Fibroblast of lung (primary cell): ENCODE results near the gene NACA2. TPM values are rescaled to one million over a fixed set of nuclear protein-coding genes. Genes with fewer than 3 reads are reported as not detected.

Experiments
- DNase-seq, 2 donors: peaks; one replicate each; pipeline versions ENCODE4 v3.0.0 to v3.0.0-alpha.2; 2010; ENCODE audit warnings: low read depth in 2 of 2
- H2AFZ ChIP-seq: 2 replicates; pipeline ENCODE4 v1.5.1; 2012; ENCODE audit warnings: low read length, control low read depth, inconsistent platforms
- H3K27ac ChIP-seq: 2 replicates; pipeline ENCODE4 v1.5.1; 2011; ENCODE audit warnings: low read length, control low read depth; ENCODE audit not compliant: insufficient read depth
- H3K27me3 ChIP-seq: 2 replicates; pipeline ENCODE4 v1.5.1; 2011; ENCODE audit warnings: mild to moderate bottlenecking, low read length; ENCODE audit not compliant: control insufficient read depth, insufficient read depth
- H3K36me3 ChIP-seq: 2 replicates; pipeline ENCODE4 v1.5.1; 2011; ENCODE audit warnings: low read length; ENCODE audit not compliant: control insufficient read depth, insufficient read depth
- H3K4me1 ChIP-seq: 2 replicates; pipeline ENCODE4 v1.5.1; 2011; ENCODE audit warnings: low read length; ENCODE audit not compliant: control insufficient read depth, insufficient read depth; ENCODE audit errors: extremely low read depth
- H3K4me2 ChIP-seq: 2 replicates; pipeline ENCODE4 v1.5.1; 2011; ENCODE audit warnings: low read length, control low read depth; ENCODE audit not compliant: insufficient read depth; ENCODE audit errors: extremely low read depth
- H3K4me3 ChIP-seq, 4 experiments: fragments of 200-600 bp in 1 of 4; sonication (generic) in 1 of 4; replicated peaks in 1 of 4; 2 replicates each; pipeline ENCODE4 v1.5.1; 2011 to 2016; ENCODE audit warnings: low read length in 4 of 4, low read depth in 3 of 4, mild to moderate bottlenecking in 3 of 4, control low read depth in 2 of 4, inconsistent platforms in 1 of 4, mixed read lengths in 1 of 4; ENCODE audit not compliant: insufficient read depth in 1 of 4; ENCODE audit errors: control extremely low read depth in 1 of 4
- H3K79me2 ChIP-seq: 2 replicates; pipeline ENCODE4 v1.5.1; 2012; ENCODE audit warnings: mild to moderate bottlenecking, low read length, inconsistent platforms; ENCODE audit not compliant: control insufficient read depth, insufficient read depth
- H3K9ac ChIP-seq: 2 replicates; pipeline ENCODE4 v1.5.1; 2011; ENCODE audit warnings: mild to moderate bottlenecking, low read length, control low read depth; ENCODE audit not compliant: insufficient read depth
- H3K9me3 ChIP-seq: 2 replicates; pipeline ENCODE4 v1.5.1; 2012; ENCODE audit warnings: low read depth, low read length; ENCODE audit not compliant: control insufficient read depth, insufficient read depth
- H4K20me1 ChIP-seq: 2 replicates; pipeline ENCODE4 v1.5.1; 2011; ENCODE audit warnings: low read length; ENCODE audit not compliant: control insufficient read depth, insufficient read depth; ENCODE audit errors: extremely low read depth
- CTCF ChIP-seq, 2 donors: IDR thresholded peaks in 1 of 2; conservative IDR thresholded peaks in 1 of 2; 1 replicate in 1 of 2; 2 replicates in 1 of 2; pipeline ENCODE4 v1.5.1; 2011 to 2012; ENCODE audit warnings: low read length in 2 of 2, control low read depth in 1 of 2, inconsistent platforms in 1 of 2, low read depth in 1 of 2, mild to moderate bottlenecking in 1 of 2
- EZH2 ChIP-seq: IDR thresholded peaks from 2 replicates; pipeline ENCODE4 v1.5.1; 2012; ENCODE audit warnings: low read length, control low read depth, mild to moderate bottlenecking; ENCODE audit errors: missing control alignments
- polyA plus RNA-seq, 2 donors: library from polyadenylated mRNA; depleted of rRNA in 1 of 2; stranded (reverse) in 1 of 2; unstranded in 1 of 2; fragments of >200 nt; gene quantifications; 2 replicates each; pipeline ENCODE4 v1.2.1, GENCODE V29; 2011 to 2012; ENCODE audit warnings: missing spikeins in 1 of 2
- total RNA-seq: library from RNA; depleted of rRNA; stranded (reverse); fragments of >200 nt; gene quantifications from 2 replicates; pipeline ENCODE4 v1.2.1, GENCODE V29; 2014

NACA2 gene
- total and polyA plus RNA-seq, 2 donors (not counting 1 experiment from before 2014, with no cell fraction given), result not detected

GRCh38 chr17:61616783-61617182, 25.8 kb upstream of the NACA2 start:
- Histone ChIP-seq H3K9ac (no peak overlapping the region), H4K20me1 (no peaks in the 10 kb centered on the region), H3K9me3 (no peaks in the 10 kb centered on the region), H3K4me1 (no peaks in the 10 kb centered on the region), H2AFZ (no peak overlapping the region), H3K4me3 (peak overlapping the region in 1 of 4 experiments; percentile 23), H3K27ac (no peak overlapping the region), H3K4me2 (peak overlapping the region; percentile 3), H3K79me2 (no peaks in the 10 kb centered on the region), H3K36me3 (no peaks in the 10 kb centered on the region), H3K27me3 (no peaks in the 10 kb centered on the region)
- TF ChIP-seq CTCF (conservative IDR thresholded peaks at IDR 0.05 in 1 of 2, IDR thresholded peaks at IDR 0.05 in 1 of 2; ENCODE audit: low read depth in 1 of 2, low read length in 2 of 2) (no peak), EZH2 (no peak)
- no peak for DNase-seq

- TF ChIP-seq EZH2, result no peak
- no peak for TF ChIP-seq CTCF (conservative IDR thresholded peaks at IDR 0.05 in 1 of 2, IDR thresholded peaks at IDR 0.05 in 1 of 2; ENCODE audit: low read depth in 1 of 2, low read length in 2 of 2)
- Histone ChIP-seq H3K4me1 (no peaks in the 10 kb centered on the region), H3K4me3 (no peak overlapping the region), H2AFZ (no peak overlapping the region), H3K79me2 (no peaks in the 10 kb centered on the region), H3K9ac (no peak overlapping the region), H3K9me3 (no peaks in the 10 kb centered on the region), H3K4me2 (no peak overlapping the region), H3K27me3 (no peaks in the 10 kb centered on the region), H3K27ac (no peak overlapping the region), H4K20me1 (no peaks in the 10 kb centered on the region), H3K36me3 (no peaks in the 10 kb centered on the region)
- no peak for DNase-seq
These were observed 23.2 kb upstream of the NACA2 start for GRCh38 chr17:61614219-61614618.

GRCh38 chr17:61611323-61611722, 20.3 kb upstream of the NACA2 start:
- H3K27me3 ChIP-seq, result no peaks in the 10 kb centered on the region
- H3K79me2 ChIP-seq, result no peaks in the 10 kb centered on the region
- H3K36me3 ChIP-seq, result no peaks in the 10 kb centered on the region
- TF ChIP-seq EZH2, result no peak
- TF ChIP-seq CTCF (conservative IDR thresholded peaks at IDR 0.05 in 1 of 2, IDR thresholded peaks at IDR 0.05 in 1 of 2; ENCODE audit: low read depth in 1 of 2, low read length in 2 of 2), result no peak
- H3K4me2 ChIP-seq, result no peak overlapping the region
- no peak overlapping the region for H3K9ac ChIP-seq
- DNase-seq, result no peak
- H3K9me3 ChIP-seq, result no peaks in the 10 kb centered on the region
- no peaks in the 10 kb centered on the region for H3K4me1 ChIP-seq
- no peak overlapping the region for H2AFZ ChIP-seq
- no peak overlapping the region for H3K27ac ChIP-seq
- no peak overlapping the region for H3K4me3 ChIP-seq
- no peaks in the 10 kb centered on the region for H4K20me1 ChIP-seq
